GM21390 (cell line): ENCODE results near the gene KIAA1586.
"Not testable (repeated sequence)": the region's sequence is repeated elsewhere in the genome, so short reads cannot be mapped to it uniquely, and the experiment has no call there.

Source experiments
- ATAC-seq: cut with Tn5 transposase; IDR thresholded peaks from one replicate; pipeline ENCODE4 v1.9.1; 2021; ENCODE audit not compliant: unreplicated experiment

The KIAA1586 gene

GRCh38 chr6:57046332-57047256, at the start of gene KIAA1586:
Gene KIAA1586, plus strand, starts transcription at chr6:57046693. Its CDS starts 63 bp downstream, at chr6:57046756.
- peak; percentile 95 for ATAC-seq

- no peak for ATAC-seq
Observed at GRCh38 chr6:56999049-56999448, 47.4 kb upstream of the KIAA1586 start.

GRCh38 chr6:56999748-57000147, 46.7 kb upstream of the KIAA1586 start:
- not testable (repeated sequence) for ATAC-seq

- no peak for ATAC-seq
Observed at GRCh38 chr6:57002197-57002596, 44.3 kb upstream of the KIAA1586 start.

- ATAC-seq: no peak
Observed at GRCh38 chr6:57004292-57004691, 42.2 kb upstream of the KIAA1586 start.

- ATAC-seq: no peak
Observed at GRCh38 chr6:57006101-57006500, 40.4 kb upstream of the KIAA1586 start.

- ATAC-seq: not testable (repeated sequence)
Observed at GRCh38 chr6:57008069-57008468, 38.4 kb upstream of the KIAA1586 start.

- ATAC-seq: no peak
Observed at GRCh38 chr6:57013521-57013926, 33.0 kb upstream of the KIAA1586 start.

- no peak for ATAC-seq
Observed at GRCh38 chr6:57017069-57017468, 29.4 kb upstream of the KIAA1586 start.

GRCh38 chr6:57017841-57018240, 28.7 kb upstream of the KIAA1586 start:
- no peak for ATAC-seq

GRCh38 chr6:57019434-57019833, 27.1 kb upstream of the KIAA1586 start:
- no peak for ATAC-seq

GRCh38 chr6:57021086-57021720, 25.3 kb upstream of the KIAA1586 start:
- peak; percentile 74 for ATAC-seq

- ATAC-seq: no peak
Observed at GRCh38 chr6:57024321-57024720, 22.2 kb upstream of the KIAA1586 start.

- no peak for ATAC-seq
Observed at GRCh38 chr6:57024775-57025174, 21.7 kb upstream of the KIAA1586 start.

GRCh38 chr6:57026001-57026400, 20.5 kb upstream of the KIAA1586 start:
- ATAC-seq: no peak

- no peak for ATAC-seq
Observed at GRCh38 chr6:57027301-57027700, 19.2 kb upstream of the KIAA1586 start.

- ATAC-seq: no peak
Observed at GRCh38 chr6:57029213-57029612, 17.3 kb upstream of the KIAA1586 start.

GRCh38 chr6:57033228-57033627, 13.3 kb upstream of the KIAA1586 start:
- ATAC-seq: no peak

GRCh38 chr6:57035549-57035948, 10.9 kb upstream of the KIAA1586 start:
- ATAC-seq: no peak

GRCh38 chr6:57038906-57039305, 7.6 kb upstream of the KIAA1586 start:
- ATAC-seq: no peak

- ATAC-seq: no peak
Observed at GRCh38 chr6:57040011-57040410, 6.5 kb upstream of the KIAA1586 start.

GRCh38 chr6:57044061-57044460, 2.4 kb upstream of the KIAA1586 start:
- not testable (repeated sequence) for ATAC-seq
